ENCODE data around the gene NEURL1B.

The NEURL1B gene

GRCh38 chr5:172606156-172606785, 34.8 kb upstream of the NEURL1B start:
- intact Hi-C loops (cut with DNase I) = no loop called here
- DNase-seq = no peak

GRCh38 chr5:172607213-172607793, 33.8 kb upstream of the NEURL1B start:
- DNase-seq = peak in 1 of 42 donors; percentile 23
- intact Hi-C loops (cut with DNase I) = no loop called here

GRCh38 chr5:172608773-172609172, 32.3 kb upstream of the NEURL1B start:
- intact Hi-C loops (cut with DNase I) = no loop called here
- no peak for DNase-seq

- DNase-seq = no peak
- intact Hi-C loops (cut with DNase I) = no loop called here
Observed at GRCh38 chr5:172610643-172611042, 30.4 kb upstream of the NEURL1B start.

- peak in 1 of 42 donors; percentile 7 for DNase-seq
- intact Hi-C loops (cut with DNase I) = no loop called here
Observed at GRCh38 chr5:172611913-172612312, 29.1 kb upstream of the NEURL1B start.

- DNase-seq = peak in 1 of 42 donors; percentile 3
Observed at GRCh38 chr5:172612771-172613170, 28.3 kb upstream of the NEURL1B start.

GRCh38 chr5:172616136-172616535, 24.9 kb upstream of the NEURL1B start:
- no peak for DNase-seq
- intact Hi-C loops (cut with DNase I) = no loop called here

More at GRCh38 chr5:172612771-172613170, 28.3 kb upstream of the NEURL1B start:
- intact Hi-C loops (cut with DNase I) = no loop called here

GRCh38 chr5:172616730-172617129, 24.3 kb upstream of the NEURL1B start:
- intact Hi-C loops (cut with DNase I) = no loop called here
- peak in 2 of 42 donors; percentile 21 to 22 for DNase-seq

GRCh38 chr5:172617817-172618216, 23.2 kb upstream of the NEURL1B start:
- intact Hi-C loops (cut with DNase I) = no loop called here
- peak in 1 of 42 donors; percentile 24 for DNase-seq

GRCh38 chr5:172618574-172619365, 22.3 kb upstream of the NEURL1B start:
- intact Hi-C loops (cut with DNase I) = no loop called here
- DNase-seq = peak in 2 of 42 donors; percentile 16

GRCh38 chr5:172620506-172620905, 20.6 kb upstream of the NEURL1B start:
- DNase-seq = no peak
- intact Hi-C loops (cut with DNase I) = no loop called here

- intact Hi-C loops (cut with DNase I) = no loop called here
- DNase-seq = peak in 3 of 42 donors; percentile 11 to 25 (median 11)
Observed at GRCh38 chr5:172622091-172623046, 18.7 kb upstream of the NEURL1B start.

- peak in 8 of 42 donors; percentile 21 to 51 (median 32) for DNase-seq
- intact Hi-C loops (cut with DNase I) = no loop called here
Observed at GRCh38 chr5:172623313-172623980, 17.6 kb upstream of the NEURL1B start.

- DNase-seq = peak in 4 of 42 donors; percentile 21 to 28 (median 25)
- intact Hi-C loops (cut with DNase I) = no loop called here
Observed at GRCh38 chr5:172624083-172624995, 16.7 kb upstream of the NEURL1B start.

GRCh38 chr5:172624996-172625964, 15.8 kb upstream of the NEURL1B start:
- DNase-seq = peak in 2 of 42 donors; percentile 11 to 22
- intact Hi-C loops (cut with DNase I) = no loop called here

- DNase-seq = peak in 2 of 42 donors; percentile 5 to 14
- intact Hi-C loops (cut with DNase I) = no loop called here
Observed at GRCh38 chr5:172626031-172626581, 15.0 kb upstream of the NEURL1B start.
